Activated T-helper 9 cell treated with anti-CD3 and anti-CD28 coated beads, Interleukin-2, amount 50 U/mL, for 16 hours (primary cell): ENCODE data around the gene MEIKIN.

Source experiments
- DNase-seq: peaks from one replicate; pipeline ENCODE4 v3.0.0-alpha.2; 2020; ENCODE audit warnings: low read depth

Gene MEIKIN

GRCh38 chr5:131767891-131768290 lies 177.6 kb downstream of the MEIKIN start:
- DNase-seq = no peak

- DNase-seq = no peak
Observed at GRCh38 chr5:131766689-131767088, 178.8 kb downstream of the MEIKIN start.

- DNase-seq = no peak
Observed at GRCh38 chr5:131765261-131765660, 180.2 kb downstream of the MEIKIN start.

- no peak for DNase-seq
Observed at GRCh38 chr5:131763968-131764367, 181.5 kb downstream of the MEIKIN start.

- no peak for DNase-seq
Observed at GRCh38 chr5:131760793-131761192, 184.7 kb downstream of the MEIKIN start.

GRCh38 chr5:131759704-131760103 lies 185.8 kb downstream of the MEIKIN start:
- DNase-seq = no peak

- no peak for DNase-seq
Observed at GRCh38 chr5:131758520-131758900, 187.0 kb downstream of the MEIKIN start.

GRCh38 chr5:131757830-131758519 lies 187.5 kb downstream of the MEIKIN start:
- no peak for DNase-seq
